GM18519 (cell line): ENCODE measurements around the gene CNTNAP2.
"Not testable (repeated sequence)": the region's sequence is repeated elsewhere in the genome, so short reads cannot be mapped to it uniquely, and the experiment has no call there.

Experiments used
- ATAC-seq: cut with Tn5 transposase; IDR thresholded peaks from one replicate; pipeline ENCODE4 v1.9.1; 2021; ENCODE audit warnings: mild to moderate bottlenecking, moderate library complexity; ENCODE audit not compliant: unreplicated experiment, low FRiP score

The CNTNAP2 gene

GRCh38 chr7:147569116-147569913 is 1452.7 kb downstream of the CNTNAP2 start:
- ATAC-seq: no peak

DNA sequence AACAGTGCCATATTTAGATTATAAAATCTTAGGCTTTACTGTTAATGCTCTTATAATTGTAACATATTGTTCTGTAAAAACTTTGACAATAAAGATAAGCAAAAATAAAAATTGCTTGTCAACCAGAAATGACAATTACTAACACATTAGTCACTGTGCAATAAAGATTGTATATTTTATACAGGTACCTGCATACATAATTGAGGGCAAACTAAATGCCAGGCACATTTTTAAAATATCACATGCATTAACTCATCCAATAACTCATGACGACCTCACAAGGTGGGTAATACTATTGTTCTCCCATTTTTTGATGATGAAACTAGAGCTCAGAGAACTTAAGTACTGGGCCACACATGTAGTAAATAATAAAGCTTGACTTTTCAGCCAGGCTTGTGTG is 1453.8 kb downstream of the CNTNAP2 start:
- no peak for ATAC-seq

- ATAC-seq: no peak
Observed at GRCh38 chr7:147571436-147572185, 1455.0 kb downstream of the CNTNAP2 start.

GRCh38 chr7:147578196-147578595 is 1461.6 kb downstream of the CNTNAP2 start:
- no peak for ATAC-seq

GRCh38 chr7:147579148-147579547 is 1462.5 kb downstream of the CNTNAP2 start:
- ATAC-seq: no peak

DNA sequence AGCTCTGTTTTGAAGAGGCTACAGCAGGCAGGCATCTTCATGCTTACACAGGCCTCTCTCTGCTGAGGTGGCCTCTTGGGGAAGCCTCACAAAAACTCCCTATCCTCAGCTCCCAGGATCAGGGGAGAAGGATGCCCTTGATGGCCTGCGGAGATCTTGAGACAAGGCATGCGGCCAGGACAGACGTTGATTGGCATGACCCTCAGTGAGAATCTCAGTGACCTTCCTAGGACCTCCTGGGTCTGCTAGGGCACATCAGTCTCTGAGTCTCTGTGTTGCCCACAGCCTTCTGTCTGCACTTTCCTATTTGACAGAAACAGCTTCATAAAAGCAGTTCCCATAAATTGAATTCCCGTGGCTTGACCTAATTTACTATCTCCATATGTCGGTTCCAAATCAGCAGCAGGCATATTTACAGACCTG is 1468.2 kb downstream of the CNTNAP2 start:
- no peak for ATAC-seq

GRCh38 chr7:147586110-147586509 is 1469.5 kb downstream of the CNTNAP2 start:
- no peak for ATAC-seq

DNA sequence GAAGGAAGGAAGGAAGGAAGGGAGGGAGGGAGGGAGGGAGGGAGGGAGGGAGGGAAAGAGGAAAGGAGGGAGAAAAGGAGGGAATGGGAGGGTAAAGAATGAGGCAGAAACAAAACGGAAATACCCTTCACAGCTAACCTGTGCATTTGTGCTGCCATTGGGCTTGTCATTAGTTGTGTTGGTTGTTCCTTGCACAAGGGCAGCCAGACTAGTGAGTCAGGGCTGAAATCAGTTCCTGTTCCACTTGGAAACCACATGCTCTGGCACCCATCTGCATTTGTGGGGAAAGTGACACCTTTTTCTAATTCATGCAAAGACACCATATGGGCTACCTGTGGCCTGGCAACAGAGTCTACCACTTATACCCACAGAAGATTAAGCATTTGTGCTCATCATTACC is 1469.9 kb downstream of the CNTNAP2 start:
- ATAC-seq: no peak

DNA sequence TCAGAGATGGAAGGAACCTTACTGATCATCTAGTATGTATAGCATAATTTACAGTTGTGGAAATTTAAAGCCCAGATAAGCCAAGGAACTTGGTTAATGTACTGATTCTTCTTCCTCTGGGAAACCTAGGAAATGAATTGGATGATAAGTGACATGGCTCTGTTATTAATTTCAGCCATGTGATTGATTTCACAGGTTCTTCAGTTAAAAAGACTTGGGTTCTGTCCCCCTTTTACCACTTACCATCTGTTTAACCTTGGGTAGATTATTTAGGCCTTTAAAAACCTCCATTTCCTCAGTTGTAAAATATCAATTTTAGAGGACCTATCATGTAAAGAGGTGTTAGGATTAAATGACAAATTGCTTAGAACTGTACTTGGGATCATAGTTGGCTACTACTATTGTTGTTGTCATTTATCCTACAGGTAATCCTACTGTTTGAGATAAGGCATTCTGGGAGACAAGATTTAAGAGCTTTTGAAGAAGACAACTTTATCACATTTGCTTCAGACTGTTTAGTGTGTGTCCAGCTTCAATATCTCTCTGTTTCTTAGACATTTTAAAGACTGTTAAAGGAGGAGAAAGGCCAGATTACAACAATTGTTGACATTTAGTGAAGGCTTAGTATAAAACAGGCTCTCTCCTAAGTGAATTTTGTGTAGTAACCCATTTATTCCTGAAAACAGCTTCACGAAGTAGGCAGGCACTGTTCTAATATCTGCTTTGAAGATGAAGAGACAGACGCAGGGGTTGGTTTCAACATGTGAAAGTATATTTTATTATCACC is 1476.9 kb downstream of the CNTNAP2 start:
- ATAC-seq: no peak

DNA sequence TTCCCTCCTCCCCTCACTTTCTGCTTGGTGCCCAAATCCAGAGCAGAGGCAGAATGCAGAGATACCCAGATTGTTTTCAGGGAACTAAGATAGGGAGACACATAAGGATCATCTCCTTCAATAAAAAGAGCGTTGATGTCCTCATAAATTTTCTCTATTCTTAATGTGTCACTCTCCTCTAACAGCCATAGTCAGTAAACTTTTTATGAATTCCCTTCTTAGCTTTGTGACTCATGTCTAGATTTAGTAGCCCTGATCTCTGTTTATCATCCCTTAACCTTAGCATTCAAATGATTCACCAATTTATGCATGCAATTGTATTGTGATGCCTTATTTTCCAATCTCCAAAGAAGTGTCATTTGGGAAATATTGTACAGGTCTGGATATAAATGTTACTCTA is 1478.4 kb downstream of the CNTNAP2 start:
- no peak for ATAC-seq

DNA sequence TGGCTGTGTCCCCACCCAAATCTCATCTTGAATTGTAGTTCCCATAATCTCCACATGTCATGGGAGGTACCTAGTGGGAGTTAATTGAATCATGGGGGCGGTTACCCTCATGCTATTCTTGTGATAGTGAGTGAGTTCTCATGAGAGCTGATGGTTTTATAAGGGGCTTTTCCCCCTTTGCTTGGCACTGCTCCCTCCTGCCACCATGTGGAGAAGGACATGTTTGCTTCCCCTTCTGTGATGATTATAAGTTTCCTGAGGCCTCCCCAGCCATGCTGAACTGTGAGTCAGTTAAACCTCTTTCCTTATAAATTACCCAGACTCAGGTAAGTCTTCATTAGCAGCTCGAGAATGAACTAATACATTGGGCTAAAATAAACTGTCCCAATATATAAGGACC is 1482.1 kb downstream of the CNTNAP2 start:
- not testable (repeated sequence) for ATAC-seq

- ATAC-seq: no peak
Observed at GRCh38 chr7:147605323-147605722, 1488.7 kb downstream of the CNTNAP2 start.

DNA sequence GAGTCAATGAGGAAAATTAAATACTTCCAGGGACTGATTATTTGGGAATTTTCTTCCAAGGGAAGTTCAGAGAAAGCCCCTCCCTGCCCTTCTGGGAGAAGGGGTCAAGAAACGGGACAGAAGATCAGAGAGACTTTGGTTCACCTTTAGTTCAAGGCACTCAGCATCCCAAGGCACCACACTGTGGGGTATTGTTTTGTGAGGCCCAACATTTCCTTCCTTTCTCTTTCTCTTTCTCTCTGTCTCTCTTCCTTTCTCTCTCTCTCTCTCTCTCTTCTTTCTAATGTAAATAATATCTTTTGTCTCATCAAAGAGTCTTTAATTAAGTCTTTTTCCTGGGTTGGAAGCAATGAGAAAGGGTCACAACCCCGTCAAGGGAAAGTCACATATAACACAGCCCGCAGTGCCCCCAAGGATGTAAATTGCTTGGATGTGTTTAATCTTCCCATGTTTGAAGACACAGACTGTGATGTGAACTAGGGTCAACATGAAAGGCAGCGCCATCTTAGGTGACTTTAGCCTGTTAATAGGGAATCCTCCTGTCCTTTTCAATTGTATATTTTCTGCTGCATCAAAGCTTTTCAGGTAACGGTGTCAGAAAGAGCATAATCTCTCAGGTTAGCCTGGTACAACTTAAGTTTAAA is 1490.7 kb downstream of the CNTNAP2 start:
- ATAC-seq: no peak

DNA sequence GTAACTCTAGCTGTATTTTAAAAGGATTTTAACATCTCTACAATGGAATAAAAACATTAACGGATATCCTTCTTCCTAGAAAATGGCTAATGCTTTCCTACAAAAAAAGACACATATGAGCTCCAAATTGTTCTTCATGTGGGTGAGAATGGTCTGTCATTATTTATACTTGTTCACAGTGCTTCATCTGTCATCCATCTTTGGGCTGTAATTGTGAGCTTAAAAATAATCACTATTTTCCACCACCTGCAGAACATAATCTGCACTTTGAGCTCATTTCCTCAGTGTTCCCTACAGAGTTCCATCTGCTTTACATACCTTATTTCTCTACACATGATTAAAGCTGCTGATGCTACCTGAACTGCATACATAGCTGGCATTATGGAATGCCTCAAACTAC is 1494.8 kb downstream of the CNTNAP2 start:
- ATAC-seq: no peak

DNA sequence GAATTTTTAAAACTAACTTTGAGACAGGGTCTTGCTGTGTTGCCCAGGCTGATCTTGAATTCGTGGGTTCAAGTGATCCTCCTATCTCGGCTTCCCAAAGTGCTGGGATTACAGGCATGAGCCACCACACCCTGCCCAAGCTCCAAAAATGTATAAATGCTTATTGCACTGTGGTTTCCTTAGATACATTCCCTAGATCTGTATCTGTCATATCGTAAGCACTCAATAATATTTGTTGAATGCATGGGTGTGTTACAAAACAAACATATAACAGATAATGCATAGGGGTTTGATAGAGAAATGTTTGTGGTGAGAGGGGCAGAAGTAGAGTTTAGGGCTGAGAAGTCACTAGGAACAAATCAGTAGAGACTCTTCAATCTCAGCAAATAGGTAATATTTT is 1518.7 kb downstream of the CNTNAP2 start:
- no peak for ATAC-seq

DNA sequence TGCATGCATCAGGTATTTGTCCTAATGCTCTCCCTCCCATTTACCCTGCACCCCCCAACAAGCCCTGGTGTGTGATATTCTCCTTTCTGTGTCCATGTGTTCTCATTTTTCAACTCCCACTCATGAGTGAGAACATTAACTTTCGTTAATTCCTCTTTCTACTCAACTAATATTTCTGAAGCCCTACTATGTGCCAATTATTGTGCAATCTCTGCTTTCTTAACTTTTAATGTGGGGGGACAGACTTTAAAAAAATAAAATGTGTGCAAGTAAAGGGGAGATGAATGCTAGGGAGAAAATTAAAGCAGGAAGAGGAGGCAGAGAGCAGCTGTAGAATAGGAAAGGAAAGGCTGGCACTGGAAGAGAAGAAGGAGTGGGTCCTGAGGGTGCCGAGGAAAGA is 1520.0 kb downstream of the CNTNAP2 start:
- ATAC-seq: no peak

GRCh38 chr7:147638566-147638965 is 1522.0 kb downstream of the CNTNAP2 start:
- no peak for ATAC-seq

DNA sequence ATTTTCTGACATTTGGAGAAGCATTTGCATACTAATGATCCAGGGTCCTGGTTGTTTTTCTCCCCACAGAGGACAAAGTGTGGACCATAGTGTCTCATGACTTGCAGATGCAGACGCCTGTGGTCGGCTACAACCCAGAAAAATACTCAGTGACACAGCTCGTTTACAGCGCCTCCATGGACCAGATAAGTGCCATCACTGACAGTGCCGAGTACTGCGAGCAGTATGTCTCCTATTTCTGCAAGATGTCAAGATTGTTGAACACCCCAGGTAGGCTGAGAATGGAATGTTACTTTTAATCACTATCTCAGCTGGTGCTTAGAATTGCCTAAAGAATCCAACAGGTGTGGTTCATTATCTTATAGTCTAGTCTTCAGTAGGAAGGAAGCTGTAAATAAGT is 1522.4 kb downstream of the CNTNAP2 start:
- no peak for ATAC-seq

GRCh38 chr7:147639751-147640150 is 1523.2 kb downstream of the CNTNAP2 start:
- ATAC-seq: no peak

DNA sequence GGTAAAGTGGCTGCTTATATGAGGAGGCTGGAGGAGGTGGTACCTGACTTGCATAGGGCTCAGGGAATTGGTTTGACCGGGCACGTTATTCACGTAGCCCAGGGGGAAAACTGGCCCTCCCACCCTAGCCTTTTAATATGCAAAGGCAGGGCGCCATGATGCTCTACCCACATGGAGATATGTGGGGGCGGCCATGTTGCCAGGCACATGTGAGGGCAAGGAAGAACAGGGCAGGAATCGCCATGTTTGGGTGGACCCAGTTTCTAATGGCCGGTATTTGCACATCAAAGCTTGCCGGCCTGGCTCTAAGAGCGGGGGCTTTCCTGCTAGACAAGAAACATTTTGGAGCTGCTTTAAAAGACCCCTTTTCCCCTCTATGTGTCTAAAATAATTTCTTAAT is 1524.2 kb downstream of the CNTNAP2 start:
- ATAC-seq: no peak

GRCh38 chr7:147646568-147646967 is 1530.0 kb downstream of the CNTNAP2 start:
- no peak for ATAC-seq
